Lower leg skin (tissue), 4 donors: Measurements from ENCODE around the gene ERP29. TPM values are rescaled to one million over a fixed set of nuclear protein-coding genes. Genes with fewer than 3 reads are reported as not detected.
"Not testable (repeated sequence)": the region's sequence is repeated elsewhere in the genome, so short reads cannot be mapped to it uniquely, and the experiment has no call there.

Source experiments
- DNase-seq, 2 donors: peaks; one replicate each; pipeline ENCODE4 v3.0.0-alpha.2; 2019; ENCODE audit warnings: low spot score in 2 of 2
- H3K4me3 ChIP-seq: fragments of 200-600 bp; sonication (generic); 2 replicates; pipeline ENCODE4 v1.5.1; 2017; ENCODE audit warnings: mild to moderate bottlenecking, low read depth; ENCODE audit not compliant: poor library complexity, severe bottlenecking
- POLR2A ChIP-seq, 2 donors: fragments of 450-650 bp; IDR thresholded peaks; one replicate each; pipeline ENCODE4 v1.6.1; 2016 to 2017; ENCODE audit warnings: antibody characterized with exemption in 2 of 2, mild to moderate bottlenecking in 1 of 2, moderate library complexity in 1 of 2
- WGBS, 2 donors: methylation state at CpG; one replicate each; pipeline ENCODE4 v1.1.5; 2018; 5-methylcytosine and 5-hydroxymethylcytosine counted together
- intact Hi-C: fragments of 100-400 bp; cut with DNase I; formaldehyde crosslinking; loops from one replicate; pipeline ENCODE4 v1.15.0; 2023; ENCODE audit warnings: low total_unique reads
- total RNA-seq, 4 donors: library from RNA; depleted of rRNA; stranded (reverse); fragments of >200 nt; gene quantifications; one replicate each; pipeline ENCODE4 v1.1.0, GENCODE V29; 2016
- TF ChIP-seq, protein P1 (sequence below), 3 donors: fragments of 450-650 bp; IDR thresholded peaks; one replicate each; pipeline ENCODE4 v1.5.1; 2016; ENCODE audit warnings: antibody characterized with exemption in 3 of 3, mild to moderate bottlenecking in 3 of 3, moderate library complexity in 2 of 3

The ERP29 gene
- total RNA-seq, 4 donors from 2014 or later = 72.7 to 88.7 (median 82.8) TPM

DNA sequence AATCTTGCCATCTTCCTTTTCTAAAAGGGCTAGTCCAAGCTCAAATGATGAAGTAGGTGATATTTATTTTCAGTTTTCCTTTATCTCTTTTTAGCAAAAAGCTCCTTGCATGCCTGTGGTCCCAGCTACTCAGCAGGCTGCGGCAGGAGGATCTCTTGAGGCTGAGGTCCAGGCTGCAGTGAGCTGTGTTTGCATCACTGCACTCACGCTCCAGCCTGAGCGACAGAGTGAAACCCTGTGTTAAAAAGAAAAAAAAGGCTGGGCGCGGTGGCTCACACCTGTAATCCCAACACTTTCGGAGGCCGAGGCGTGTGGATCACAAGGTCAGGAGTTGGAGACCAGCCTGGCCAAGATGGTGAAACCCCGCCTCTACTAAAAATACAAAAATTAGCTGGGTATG is 5.3 kb upstream of the ERP29 start:
- TF ChIP-seq POLR2A (IDR thresholded peaks at IDR 0.05) = no peak
- TF ChIP-seq, protein P1, sequence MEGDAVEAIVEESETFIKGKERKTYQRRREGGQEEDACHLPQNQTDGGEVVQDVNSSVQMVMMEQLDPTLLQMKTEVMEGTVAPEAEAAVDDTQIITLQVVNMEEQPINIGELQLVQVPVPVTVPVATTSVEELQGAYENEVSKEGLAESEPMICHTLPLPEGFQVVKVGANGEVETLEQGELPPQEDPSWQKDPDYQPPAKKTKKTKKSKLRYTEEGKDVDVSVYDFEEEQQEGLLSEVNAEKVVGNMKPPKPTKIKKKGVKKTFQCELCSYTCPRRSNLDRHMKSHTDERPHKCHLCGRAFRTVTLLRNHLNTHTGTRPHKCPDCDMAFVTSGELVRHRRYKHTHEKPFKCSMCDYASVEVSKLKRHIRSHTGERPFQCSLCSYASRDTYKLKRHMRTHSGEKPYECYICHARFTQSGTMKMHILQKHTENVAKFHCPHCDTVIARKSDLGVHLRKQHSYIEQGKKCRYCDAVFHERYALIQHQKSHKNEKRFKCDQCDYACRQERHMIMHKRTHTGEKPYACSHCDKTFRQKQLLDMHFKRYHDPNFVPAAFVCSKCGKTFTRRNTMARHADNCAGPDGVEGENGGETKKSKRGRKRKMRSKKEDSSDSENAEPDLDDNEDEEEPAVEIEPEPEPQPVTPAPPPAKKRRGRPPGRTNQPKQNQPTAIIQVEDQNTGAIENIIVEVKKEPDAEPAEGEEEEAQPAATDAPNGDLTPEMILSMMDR (IDR thresholded peaks at IDR 0.05) = no peak
- no peak overlapping the region for H3K4me3 ChIP-seq
- intact Hi-C loops = no loop called here
- WGBS, 2 donors = 87 to 88% methylated on average over 9 of the region's 9 CpGs
- DNase-seq = no peak

DNA sequence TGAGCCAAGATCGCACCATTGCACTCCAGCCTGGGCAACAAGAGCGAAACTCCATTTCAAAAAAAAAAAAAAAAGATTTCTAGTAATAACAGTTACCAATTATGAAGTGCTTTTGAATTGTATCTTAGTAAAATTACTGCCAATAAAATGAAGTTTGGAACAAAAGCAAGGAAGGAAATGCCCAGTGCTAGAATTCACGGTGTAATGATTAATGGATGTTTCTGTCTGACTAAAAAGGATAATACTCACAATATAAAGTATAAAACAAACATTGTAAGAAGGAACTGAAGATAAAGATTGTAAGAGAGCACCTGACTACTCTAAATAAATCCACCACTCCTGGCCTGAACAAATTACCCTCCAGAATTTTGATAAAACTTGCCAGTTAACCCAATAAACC is 4.3 kb upstream of the ERP29 start:
- H3K4me3 ChIP-seq = no peak overlapping the region
- WGBS, 2 donors = 70 to 74% methylated on average over 3 of the region's 3 CpGs
- intact Hi-C loops = no loop called here
- TF ChIP-seq POLR2A (IDR thresholded peaks at IDR 0.05) = no peak
- TF ChIP-seq, protein P1 (IDR thresholded peaks at IDR 0.05) = no peak
- no peak for DNase-seq

DNA sequence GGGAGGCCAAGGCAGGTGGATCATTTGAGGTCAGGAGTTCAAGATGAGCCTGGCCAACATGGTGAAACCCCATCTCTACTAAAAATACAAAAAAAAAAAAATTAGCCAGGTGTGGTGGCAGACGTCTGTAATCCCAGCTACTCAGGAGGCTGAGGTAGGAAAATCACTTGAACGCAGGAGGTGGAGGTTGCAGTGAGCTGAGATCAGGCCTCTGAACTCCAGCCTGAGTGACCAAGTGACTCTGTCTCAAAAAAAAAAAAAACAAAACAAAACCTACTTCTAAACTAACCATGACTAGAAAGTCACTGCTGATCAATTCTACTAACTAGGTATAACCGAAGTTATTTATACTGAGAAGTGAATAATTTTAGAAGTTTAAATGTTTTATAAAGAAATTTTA is 3.6 kb upstream of the ERP29 start:
- intact Hi-C loops, H3K4me3 ChIP-seq, DNase-seq: not testable (repeated sequence)
- WGBS, 2 donors = 86 to 87% methylated on average over 3 of the region's 3 CpGs

DNA sequence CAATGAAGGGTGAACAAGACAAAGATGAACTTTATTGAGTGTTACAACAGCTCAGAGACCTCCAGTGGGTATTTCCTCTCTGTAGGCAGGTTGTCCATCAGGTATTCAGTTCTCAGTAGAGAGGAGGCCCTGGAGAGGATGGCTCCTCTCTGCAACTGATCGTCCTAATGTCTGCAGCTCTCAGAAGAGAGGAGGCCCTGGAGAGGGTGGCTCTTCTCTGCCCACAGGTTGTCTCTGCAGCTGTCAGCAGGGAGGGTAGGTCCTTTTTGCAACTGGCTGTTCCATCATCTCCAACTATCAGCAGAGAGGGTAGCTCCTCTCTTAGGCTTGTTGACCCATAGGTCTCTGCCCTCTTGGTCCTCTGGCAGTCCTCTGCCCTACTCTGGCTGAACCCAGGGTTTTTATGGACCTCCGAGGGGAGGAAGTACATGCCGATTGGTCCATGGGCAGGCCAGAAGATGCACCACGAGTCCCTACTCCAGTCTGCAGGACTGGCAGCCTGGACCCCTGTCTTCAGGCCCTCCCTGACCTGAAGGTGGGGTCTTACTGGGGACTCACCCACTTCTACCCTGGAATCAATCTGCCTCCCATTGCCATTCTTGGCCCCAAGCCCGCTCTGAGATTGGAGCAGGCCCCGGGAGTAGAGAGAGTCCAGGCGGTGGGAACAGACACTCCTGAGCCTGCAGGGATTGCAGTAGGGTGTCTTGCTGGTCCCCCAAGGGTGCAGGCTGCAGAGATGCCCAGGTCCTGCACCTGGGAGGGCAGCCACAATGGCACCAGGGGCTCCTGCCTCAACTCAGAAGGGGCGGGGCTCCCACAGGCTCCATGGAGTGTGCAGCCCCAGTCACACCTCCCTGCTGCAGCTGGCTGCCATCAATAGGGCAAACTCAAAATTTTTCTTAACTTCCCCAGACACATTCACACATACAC is 2.5 kb upstream of the ERP29 start:
- no peak overlapping the region for H3K4me3 ChIP-seq
- TF ChIP-seq, protein P1 (IDR thresholded peaks at IDR 0.05) = no peak
- no peak for TF ChIP-seq POLR2A (IDR thresholded peaks at IDR 0.05)
- DNase-seq = no peak
- intact Hi-C loops = no loop called here
- 81 to 87% methylated on average over 7 to 8 of the region's 8 CpGs for WGBS, 2 donors

DNA sequence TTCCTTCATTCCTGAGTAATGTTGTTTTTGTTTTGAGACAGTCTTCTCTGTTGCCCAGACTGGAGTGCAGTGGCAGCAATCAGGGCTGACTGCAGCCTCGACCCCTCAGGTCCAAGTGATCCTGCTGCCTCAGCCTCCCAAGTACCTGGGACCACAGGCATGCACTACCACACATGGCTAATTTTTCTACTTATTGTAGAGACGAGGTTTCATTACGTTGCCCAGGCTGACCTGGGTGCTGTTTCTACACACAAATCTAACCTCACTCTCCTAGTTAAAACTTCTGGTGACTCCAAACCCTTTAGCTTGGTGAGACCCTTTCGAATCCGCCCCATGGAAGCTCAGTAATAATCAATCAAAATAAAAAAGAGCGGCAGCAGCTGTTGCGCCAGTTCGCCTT is 1.5 kb upstream of the ERP29 start:
- no peak for DNase-seq
- no peak overlapping the region for H3K4me3 ChIP-seq
- WGBS, 2 donors = 74 to 78% methylated on average over 8 of the region's 8 CpGs
- intact Hi-C loops = no loop called here
- TF ChIP-seq POLR2A (IDR thresholded peaks at IDR 0.05) = no peak
- TF ChIP-seq, protein P1 (IDR thresholded peaks at IDR 0.05) = no peak

DNA sequence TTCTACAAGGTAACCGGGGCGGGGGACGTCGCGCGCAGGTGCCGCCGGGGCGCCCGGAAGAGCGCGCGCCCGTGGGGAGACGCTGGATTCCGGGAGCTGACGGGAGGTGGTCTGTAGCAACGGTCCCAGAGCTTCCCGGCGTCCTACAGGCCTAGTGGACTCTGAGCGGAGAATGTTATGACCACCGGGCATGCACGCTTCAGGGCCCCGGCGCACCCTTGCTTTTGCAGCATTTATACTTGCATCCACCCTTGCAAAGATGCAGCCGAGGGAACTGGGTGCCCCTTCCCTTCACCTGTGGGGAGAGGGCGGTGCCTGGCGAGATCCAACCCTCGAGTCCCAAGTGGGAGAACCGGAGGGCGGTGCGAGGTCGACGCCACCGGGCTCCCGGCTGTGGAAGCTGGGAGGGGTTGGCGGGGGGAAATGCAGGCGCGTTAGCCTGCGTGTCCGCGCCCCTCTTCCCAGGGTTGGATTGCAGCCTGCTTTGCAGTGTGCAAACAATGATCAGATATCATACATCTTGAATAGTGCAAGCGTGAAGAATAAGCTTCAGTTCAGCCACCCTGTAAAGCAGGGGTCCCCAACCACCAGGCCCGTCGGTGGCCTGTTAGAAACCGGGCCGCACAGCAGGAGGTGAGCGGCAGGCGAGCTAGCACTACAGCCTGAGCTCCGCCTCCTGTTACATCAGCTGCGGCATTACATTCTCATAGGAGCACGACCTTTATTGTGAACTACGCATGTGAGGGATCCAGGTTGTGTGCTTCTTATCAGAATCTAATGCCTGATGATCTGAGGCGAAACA is 576 bp downstream of the ERP29 start:
- TF ChIP-seq POLR2A (IDR thresholded peaks at IDR 0.05) = no peak
- 1 to 2% methylated on average over 29 to 35 of the region's 54 CpGs for WGBS, 2 donors
- intact Hi-C loops = no loop called here
- peak overlapping the region; percentile 96 for H3K4me3 ChIP-seq
- DNase-seq = peak; percentile 33 to 92
